CD4-positive, alpha-beta T cell treated with Interleukin-15 for 4 hours (primary cell): ENCODE data around the gene ACAP1.

Experiments
- DNase-seq: peaks from one replicate; pipeline ENCODE4 v3.0.0-alpha.2; 2020; ENCODE audit warnings: low spot score

Gene ACAP1

GRCh38 chr17:7312432-7313087 is 23.8 kb upstream of the ACAP1 start:
- no peak for DNase-seq

- no peak for DNase-seq
Observed at GRCh38 chr17:7313088-7313889, 23.0 kb upstream of the ACAP1 start.

DNA sequence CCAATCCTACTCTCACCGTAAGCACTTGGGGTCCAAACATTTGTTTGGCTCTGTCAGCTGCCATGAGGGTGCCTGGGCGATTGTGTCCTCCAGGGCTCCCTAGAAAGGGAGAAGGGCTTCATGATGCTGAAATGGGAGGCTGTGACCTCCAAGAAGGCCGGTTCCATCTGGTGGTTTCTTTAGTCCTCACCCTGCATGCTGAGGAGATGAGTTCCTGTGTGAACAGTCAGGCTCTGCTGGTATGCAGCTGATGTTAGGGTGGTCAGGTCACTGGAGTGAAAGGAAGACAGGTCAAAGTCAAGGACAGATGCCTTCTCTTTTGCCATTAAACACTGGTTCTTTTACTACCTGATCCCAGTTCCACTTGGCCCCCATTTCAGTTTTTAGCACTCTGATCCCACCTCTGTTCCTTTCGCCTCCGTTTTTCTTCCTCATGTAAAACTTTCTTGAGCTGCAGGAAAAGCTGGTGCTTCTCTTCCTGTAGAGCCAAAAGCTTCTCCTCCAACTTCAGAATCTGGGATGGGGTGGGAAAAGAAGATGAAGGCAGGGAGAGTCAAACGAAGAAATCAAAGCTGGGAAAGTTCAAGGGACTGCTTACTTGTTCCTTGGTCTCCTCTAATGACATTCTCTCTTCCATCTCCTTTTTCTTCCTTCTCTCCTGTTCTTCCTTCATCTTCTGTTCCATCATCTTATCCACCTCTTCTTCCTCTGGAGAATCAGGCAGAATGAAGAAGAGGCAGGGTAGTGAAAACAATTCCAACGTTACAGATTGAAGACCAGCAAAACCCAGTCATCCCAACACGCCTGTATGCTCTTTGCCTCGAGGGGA is 22.2 kb upstream of the ACAP1 start:
- DNase-seq: no peak

- peak; percentile 92 for DNase-seq
Observed at GRCh38 chr17:7314719-7315569, 21.4 kb upstream of the ACAP1 start, which contains the start of gene GPS2. Gene GPS2, minus strand, starts transcription at chr17:7315360. Its CDS starts 308 bp downstream, at chr17:7315052.

DNA sequence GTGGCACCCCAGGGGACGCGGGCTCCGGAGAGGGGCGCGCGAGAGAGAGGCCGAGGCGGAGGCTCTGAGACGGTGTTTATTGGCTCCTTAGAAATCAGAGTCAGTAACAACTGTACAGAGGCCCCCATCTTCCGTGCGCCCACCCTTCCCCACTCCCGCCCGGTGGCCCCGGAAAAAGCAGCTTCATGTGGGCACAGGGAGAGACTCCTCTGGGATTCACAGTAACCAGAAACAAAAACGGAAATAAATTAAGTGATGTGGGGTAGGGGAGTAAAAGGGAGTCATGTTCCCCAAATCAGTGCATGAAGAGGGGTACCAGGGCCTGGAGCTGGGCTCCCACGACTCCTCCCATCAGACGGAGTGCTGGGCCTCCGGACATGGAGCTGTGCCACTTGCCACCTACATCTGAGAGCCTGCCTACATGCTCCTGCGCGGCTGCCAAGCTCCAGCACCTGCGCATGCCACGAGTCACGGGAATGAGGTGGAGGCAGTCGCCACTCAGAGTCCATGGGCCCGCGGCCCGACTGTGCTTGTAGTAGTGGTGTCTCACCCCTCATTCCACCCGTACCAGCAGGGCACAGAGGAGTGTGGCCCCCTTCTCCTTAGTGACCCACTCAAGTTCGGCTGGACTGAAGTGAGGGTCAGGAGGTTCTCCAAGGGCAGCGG is 20.6 kb upstream of the ACAP1 start:
- DNase-seq: no peak

- no peak for DNase-seq
Observed at GRCh38 chr17:7317161-7317803, 19.0 kb upstream of the ACAP1 start.

DNA sequence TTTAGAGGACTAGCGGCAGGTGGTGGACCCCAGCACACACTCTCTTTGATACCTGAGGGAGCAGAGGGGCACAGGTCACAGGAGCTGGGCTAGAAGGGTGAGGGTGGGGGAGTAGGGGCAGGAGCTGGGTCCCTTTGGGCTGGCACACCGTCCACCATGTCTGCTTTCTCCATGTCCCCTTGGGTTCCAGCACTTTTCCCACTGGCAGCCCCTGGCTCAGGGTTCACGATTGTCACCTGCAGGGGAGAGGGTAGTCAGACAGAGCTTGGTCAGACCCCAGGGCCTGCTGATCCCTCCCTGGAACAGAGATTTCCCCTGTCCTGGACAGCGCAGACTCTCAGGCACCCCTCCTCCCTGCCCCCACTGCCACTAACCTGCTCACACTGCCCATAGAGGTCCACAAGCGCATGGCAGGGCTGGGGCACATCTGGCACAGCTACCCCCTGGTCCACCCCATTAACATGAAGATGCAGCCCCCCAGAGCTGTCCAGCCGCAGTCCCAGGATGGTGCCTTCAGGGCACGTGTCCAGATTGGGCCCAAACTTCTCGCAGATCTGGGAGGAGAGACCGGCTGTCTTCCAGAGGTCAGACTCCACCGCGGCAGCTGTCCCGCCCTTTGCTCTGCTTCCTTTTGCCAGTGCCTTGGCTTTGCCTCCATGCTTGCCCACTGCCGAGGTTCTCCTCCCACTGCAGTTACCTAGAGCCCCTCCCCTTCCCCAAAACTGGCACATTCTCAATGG is 18.0 kb upstream of the ACAP1 start:
- no peak for DNase-seq

- no peak for DNase-seq
Observed at GRCh38 chr17:7321466-7321865, 14.9 kb upstream of the ACAP1 start.

DNA sequence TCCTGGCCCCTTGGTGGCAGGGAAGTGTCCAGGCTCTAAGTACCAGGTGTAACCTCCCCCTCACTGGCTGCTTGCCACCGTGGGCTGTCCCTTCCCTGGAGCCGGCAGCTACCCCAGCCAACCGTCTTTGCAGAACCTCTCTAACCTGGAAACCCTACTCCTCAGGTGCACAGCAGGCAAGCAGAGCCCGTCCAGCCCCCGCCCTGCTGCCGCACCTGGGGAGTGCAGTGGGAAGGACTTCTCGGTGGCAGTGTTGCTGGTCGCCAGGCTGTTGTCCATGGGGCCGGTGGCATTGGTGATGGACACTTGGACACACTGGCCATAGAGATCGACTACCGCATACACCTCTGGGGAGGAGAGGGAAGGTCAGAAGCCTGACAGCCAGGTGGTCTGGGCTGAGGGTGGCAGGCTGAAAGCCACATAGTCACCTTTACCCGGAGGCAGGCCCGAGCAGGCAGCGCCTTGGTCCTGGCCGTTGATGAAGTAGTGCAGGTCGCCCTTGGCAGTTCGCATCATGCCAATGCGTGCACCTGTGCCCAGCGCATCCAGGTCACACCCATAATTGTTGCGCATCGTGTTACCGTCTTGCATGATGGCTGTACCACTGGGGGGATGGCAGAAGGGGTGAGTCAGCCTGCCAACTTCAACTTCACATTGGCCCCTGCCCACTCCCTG is 13.7 kb upstream of the ACAP1 start:
- no peak for DNase-seq

- DNase-seq: peak; percentile 66
Observed at GRCh38 chr17:7323731-7324437, 12.4 kb upstream of the ACAP1 start.

- DNase-seq: no peak
Observed at GRCh38 chr17:7324438-7324779, 11.9 kb upstream of the ACAP1 start.

DNA sequence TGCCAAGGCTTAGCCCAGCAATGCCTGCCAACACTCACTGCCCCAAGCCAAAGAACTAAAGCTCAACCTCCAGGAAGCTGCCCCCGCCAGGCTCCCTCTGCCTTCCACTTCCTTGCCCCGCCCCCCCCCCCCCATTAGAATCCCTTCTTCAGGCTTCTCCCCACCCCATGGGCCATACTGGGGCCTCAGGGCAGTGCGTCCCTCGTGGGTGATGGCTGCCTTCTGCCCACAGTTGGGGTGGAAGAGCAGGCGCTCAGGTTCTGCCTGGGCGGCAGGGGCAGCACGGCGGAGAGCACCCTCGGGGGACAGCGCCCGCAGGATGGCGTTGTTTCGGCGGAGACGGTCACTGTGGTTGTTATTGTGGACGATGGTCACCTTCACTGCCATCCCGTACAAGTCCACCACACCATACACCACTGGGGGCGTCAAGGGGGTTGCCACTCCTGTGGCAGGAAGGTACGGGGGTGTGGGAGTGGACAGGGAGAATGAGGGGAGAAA is 11.2 kb upstream of the ACAP1 start:
- no peak for DNase-seq

GRCh38 chr17:7326186-7326585 is 10.1 kb upstream of the ACAP1 start:
- no peak for DNase-seq

GRCh38 chr17:7327056-7327455 is 9.3 kb upstream of the ACAP1 start:
- no peak for DNase-seq

GRCh38 chr17:7327501-7327900 is 8.8 kb upstream of the ACAP1 start:
- no peak for DNase-seq

GRCh38 chr17:7328009-7328408 is 8.3 kb upstream of the ACAP1 start:
- no peak for DNase-seq

DNA sequence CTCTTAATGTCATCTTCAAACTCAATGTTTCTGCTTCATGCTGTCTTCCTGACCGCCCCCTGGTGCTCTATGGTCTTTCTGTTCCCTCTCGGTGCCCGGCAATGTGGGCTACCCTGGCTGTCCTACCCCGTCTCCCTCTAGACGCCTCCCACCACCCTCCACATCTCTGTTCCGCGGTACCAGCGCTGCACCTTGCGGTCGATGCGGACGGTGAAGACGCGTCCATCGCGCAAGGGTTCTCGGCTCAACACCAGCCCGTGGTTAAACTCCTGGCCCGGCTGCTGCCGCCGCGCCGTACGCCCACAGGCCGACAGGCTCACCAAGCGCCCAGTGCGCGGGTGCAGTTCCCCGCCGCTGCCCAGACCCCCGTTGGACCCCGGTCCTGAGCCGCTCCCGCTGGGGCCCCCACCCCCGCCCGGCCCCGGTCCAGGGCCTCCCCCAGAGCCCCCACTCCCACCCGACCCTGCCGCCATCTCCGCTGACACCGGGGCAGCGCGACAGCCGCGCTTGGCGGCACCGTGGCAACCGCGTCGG is 7.4 kb upstream of the ACAP1 start, which contains the start of gene NEURL4:
NEURL4 (minus strand) TSS at position 496 of the 534 bp plus-strand sequence; CDS start at position 473, 23 bp downstream.
- no peak for DNase-seq

DNA sequence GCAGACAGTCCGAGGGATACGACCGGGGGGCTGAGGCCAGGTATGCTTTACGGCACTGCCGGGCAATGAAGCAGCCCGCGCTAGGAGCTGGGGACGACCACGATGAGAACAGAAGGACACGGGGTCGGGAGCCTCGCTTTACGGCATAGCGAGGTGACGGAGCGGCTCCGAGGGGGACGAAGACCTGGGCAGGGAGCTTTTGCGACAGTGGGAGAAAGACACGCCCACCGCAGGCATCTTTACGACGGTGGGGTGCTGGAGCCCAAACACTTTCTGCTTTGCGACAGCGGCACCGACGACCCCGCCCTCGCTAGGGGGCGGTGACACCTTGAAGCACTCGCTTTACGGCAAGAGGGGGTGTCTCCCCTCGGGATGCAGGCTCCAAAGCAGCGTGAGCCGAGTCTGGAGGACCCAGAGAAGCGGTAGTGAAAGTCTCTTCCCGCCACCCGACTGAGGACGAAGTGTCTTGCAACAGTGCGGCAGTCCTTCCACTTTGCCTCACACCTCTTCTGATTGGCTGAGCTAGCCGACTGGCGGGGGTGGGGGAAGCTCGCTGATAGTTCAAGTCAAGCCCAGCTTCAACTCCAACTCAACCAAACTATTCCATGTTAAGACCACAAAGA is 6.8 kb upstream of the ACAP1 start:
- DNase-seq: peak; percentile 97
